ENCODE measurements around the gene TTC19. TPM values are rescaled to one million over a fixed set of nuclear protein-coding genes. Genes with fewer than 3 reads are reported as not detected.

TTC19 gene
- total and polyA plus RNA-seq, 2 of the 8 experiments (the other 6 are each of a cell fraction or from before 2014, with no cell fraction given) = 11.8 to 55.0 TPM

DNA sequence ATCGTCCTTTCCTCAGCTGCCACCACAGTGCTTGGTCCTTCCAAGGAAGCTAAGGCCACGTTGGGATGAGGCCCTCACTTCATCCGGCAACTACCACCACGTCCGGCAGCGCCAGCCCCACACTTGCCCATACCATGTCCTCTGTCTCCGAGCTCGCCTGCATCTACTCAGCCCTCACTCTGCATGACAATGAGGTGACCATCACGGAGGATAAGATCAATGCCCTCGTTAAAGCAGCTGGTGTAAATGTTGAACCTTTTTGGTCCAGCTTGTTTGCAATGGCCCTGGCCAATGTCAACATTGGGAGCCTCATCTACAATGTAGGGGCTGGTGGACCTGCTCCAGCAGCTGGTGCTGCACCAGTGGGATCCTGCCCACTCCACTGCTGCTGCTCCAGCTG lies 44.9 kb downstream of the TTC19 start:
- no peak overlapping the region for H3K14ac ChIP-seq (ENCODE audit: insufficient read length)
- DNase-seq (ENCODE audit: low read depth in 1 of 2, low spot score in 2 of 2) (no peak), FAIRE-seq (peak; percentile 52)
- no peak overlapping the region for H3K56ac ChIP-seq (replicated peaks; ENCODE audit: insufficient read length, low read depth, low read length)
- ChIA-PET CTCF (ENCODE audit: partially characterized antibody) (interaction anchor here (0.6 to 1.1 kb wide), 2 partner anchors 11 to 256 kb away, joined by 3 to 4 read pairs; no protein-coding TSS in a partner anchor), POLR2A (ENCODE audit: partially characterized antibody) (interaction anchor here (2.4 kb wide), 1 partner anchor 14 kb away, joined by 6 read pairs; no protein-coding TSS in a partner anchor)
- no peak overlapping the region for H2BK12ac ChIP-seq (ENCODE audit: low read depth, low read length)
- H3K4me3 ChIP-seq (ENCODE audit: extremely low read depth in 1 of 4, insufficient read depth in 2 of 4, low read depth in 3 of 4, low read length in 4 of 4) = no peak overlapping the region
- peaks cover 6 to 54% (median 24%) of the 10 kb centered on the region in 4 experiments for H3K36me3 ChIP-seq (ENCODE audit: control insufficient read depth in 2 of 4, insufficient read depth in 4 of 4, low read length in 3 of 4)
- no peaks in the 10 kb centered on the region for H3K9me3 ChIP-seq (ENCODE audit: insufficient read depth in 2 of 2, low read depth in 1 of 2, low read length in 1 of 2)
- H4K8ac ChIP-seq (ENCODE audit: extremely low read depth, insufficient read depth, low read length) = no peak overlapping the region
- no peak overlapping the region for H2BK15ac ChIP-seq (ENCODE audit: low read length)
- H3K23me2 ChIP-seq (ENCODE audit: low read depth, low read length) = no peaks in the 10 kb centered on the region
- peak overlapping the region; percentile 15; the same call in 1 of the 2 replicates for H3K27ac ChIP-seq (ENCODE audit: low read depth, low read length)
- no peaks in the 10 kb centered on the region for H3K27me3 ChIP-seq (replicated peaks in 1 of 4; ENCODE audit: control insufficient read depth in 3 of 4, extremely low read depth in 1 of 4, insufficient read depth in 3 of 4, low read length in 3 of 4)
- no peak overlapping the region for H3K9ac ChIP-seq (replicated peaks in 1 of 4; ENCODE audit: extremely low read depth in 1 of 4, low read depth in 3 of 4, low read length in 3 of 4)
- H3K23ac ChIP-seq (ENCODE audit: insufficient read length) = no peak overlapping the region
- H3K4me2 ChIP-seq (ENCODE audit: insufficient read depth in 1 of 2, low read depth in 2 of 2, low read length in 2 of 2) = peak overlapping the region; percentile 12 to 29; a peak in 1 of 4 replicates
- no peak overlapping the region for H2BK20ac ChIP-seq (ENCODE audit: low read length)
- H4K91ac ChIP-seq (replicated peaks; ENCODE audit: insufficient read length, low read length) = no peak overlapping the region
- no peak overlapping the region for H3K4ac ChIP-seq (replicated peaks; ENCODE audit: insufficient read length, low read depth, low read length)
- no peaks in the 10 kb centered on the region; the same call in 1 of the 2 replicates for H3K79me1 ChIP-seq (ENCODE audit: low read depth, low read length)
- peak overlapping the region; percentile 21; the same call in 1 of the 2 replicates for H3K18ac ChIP-seq (ENCODE audit: extremely low read depth, low read length)
- H2BK5ac ChIP-seq (ENCODE audit: low read depth, low read length) = peak overlapping the region; percentile 14; the same call in 1 of the 2 replicates
- H2BK120ac ChIP-seq (replicated peaks; ENCODE audit: low read depth, low read length) = no peak overlapping the region
- H4K20me1 ChIP-seq (replicated peaks in 1 of 2; ENCODE audit: control insufficient read depth in 1 of 2, insufficient read depth in 2 of 2, low read length in 2 of 2) = peaks cover 0 to 2% of the 10 kb centered on the region in 2 experiments
- no peak overlapping the region for H2AFZ ChIP-seq (ENCODE audit: low read length)
- no peak overlapping the region for H2AK5ac ChIP-seq (ENCODE audit: low read depth, low read length)
- peaks cover 0 to 9% (median 4%) of the 10 kb centered on the region in 4 experiments; a peak in 3 of 7 replicates for H3K4me1 ChIP-seq (replicated peaks in 1 of 4; ENCODE audit: control insufficient read depth in 3 of 4, insufficient read depth in 4 of 4, low read length in 3 of 4)
- no peaks in the 10 kb centered on the region for H3K79me2 ChIP-seq (ENCODE audit: control insufficient read depth in 1 of 2, insufficient read depth in 2 of 2, low read length in 2 of 2)
- H4K5ac ChIP-seq (ENCODE audit: insufficient read length, low read depth, low read length) = no peak overlapping the region
- 87% methylated on average over 10 of the region's 10 CpGs; no CpG with 5 or more reads in 1 of the 2 experiments for WGBS, 2 experiments (ENCODE audit: extremely low coverage in 1 of 2, insufficient coverage in 1 of 2, insufficient read length in 1 of 2, insufficient replicate concordance in 2 of 2, low coverage in 1 of 2, low lambda C conversion rate in 2 of 2, missing lambda C conversion rate in 1 of 2)
- no peak for TF ChIP-seq TCF12 (IDR thresholded peaks at IDR 0.05; ENCODE audit: low read depth, low read length)
- TF ChIP-seq SP1 (IDR thresholded peaks at IDR 0.05; ENCODE audit: low read depth, low read length) = no peak
- TF ChIP-seq HDAC2 (IDR thresholded peaks at IDR 0.05; ENCODE audit: borderline replicate concordance in 1 of 2, low read depth in 2 of 2, low read length in 2 of 2) = no peak
- peak; percentile 84; the same call in 1 of the 2 replicates for TF ChIP-seq POU5F1 (IDR thresholded peaks at IDR 0.05; ENCODE audit: low read depth, low read length)
- TF ChIP-seq NANOG (IDR thresholded peaks at IDR 0.05; ENCODE audit: insufficient read depth, low read depth, low read length, poor library complexity, severe bottlenecking) = peak; percentile 44
- TF ChIP-seq SRF (IDR thresholded peaks at IDR 0.05; ENCODE audit: low read depth, low read length) = no peak
- TF ChIP-seq HDAC6 (IDR thresholded peaks at IDR 0.05; ENCODE audit: low read depth, low read length) = no peak
- no peak for TF ChIP-seq BCL11A (IDR thresholded peaks at IDR 0.05; ENCODE audit: low read depth in 2 of 2, low read length in 2 of 2)
- TF ChIP-seq NRF1 (IDR thresholded peaks at IDR 0.05; ENCODE audit: low read depth, low read length) = no peak
- TF ChIP-seq, protein P1, sequence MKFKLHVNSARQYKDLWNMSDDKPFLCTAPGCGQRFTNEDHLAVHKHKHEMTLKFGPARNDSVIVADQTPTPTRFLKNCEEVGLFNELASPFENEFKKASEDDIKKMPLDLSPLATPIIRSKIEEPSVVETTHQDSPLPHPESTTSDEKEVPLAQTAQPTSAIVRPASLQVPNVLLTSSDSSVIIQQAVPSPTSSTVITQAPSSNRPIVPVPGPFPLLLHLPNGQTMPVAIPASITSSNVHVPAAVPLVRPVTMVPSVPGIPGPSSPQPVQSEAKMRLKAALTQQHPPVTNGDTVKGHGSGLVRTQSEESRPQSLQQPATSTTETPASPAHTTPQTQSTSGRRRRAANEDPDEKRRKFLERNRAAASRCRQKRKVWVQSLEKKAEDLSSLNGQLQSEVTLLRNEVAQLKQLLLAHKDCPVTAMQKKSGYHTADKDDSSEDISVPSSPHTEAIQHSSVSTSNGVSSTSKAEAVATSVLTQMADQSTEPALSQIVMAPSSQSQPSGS (IDR thresholded peaks at IDR 0.05; ENCODE audit: low read length) = no peak
- no peak for TF ChIP-seq TBP (IDR thresholded peaks at IDR 0.05; ENCODE audit: low read depth, low read length)
- no peak for TF ChIP-seq ASH2L (IDR thresholded peaks at IDR 0.05; ENCODE audit: low read length)

Measured in H1 (cell line).